GM21381 (cell line): ENCODE data around the gene CHST3.
"Not testable (repeated sequence)": the region's sequence is repeated elsewhere in the genome, so short reads cannot be mapped to it uniquely, and the experiment has no call there.

Experiments
- ATAC-seq: cut with Tn5 transposase; IDR thresholded peaks from one replicate; pipeline ENCODE4 v1.9.1; 2021; ENCODE audit warnings: mild to moderate bottlenecking, moderate library complexity; ENCODE audit not compliant: unreplicated experiment

The CHST3 gene

DNA sequence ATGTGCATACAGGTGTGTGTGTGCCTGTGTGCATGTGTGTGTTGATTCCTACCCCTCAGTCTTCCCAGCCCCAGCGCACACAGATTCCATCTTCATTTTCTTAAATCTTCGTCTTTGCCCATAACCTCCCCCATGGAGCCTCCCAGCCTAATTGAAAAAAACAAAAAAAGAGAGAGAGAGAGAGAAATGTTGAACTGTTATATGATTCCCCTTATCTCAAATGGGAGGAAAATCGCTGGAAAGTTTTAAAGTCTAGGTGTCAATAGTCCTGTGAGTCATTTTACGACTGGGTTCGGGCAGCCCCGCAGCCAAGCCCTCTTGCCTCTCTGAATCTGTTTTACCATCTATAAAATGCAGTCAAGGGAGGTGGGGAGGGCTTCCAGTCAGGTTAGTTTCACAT lies 63.3 kb downstream of the CHST3 start:
- ATAC-seq, result no peak

DNA sequence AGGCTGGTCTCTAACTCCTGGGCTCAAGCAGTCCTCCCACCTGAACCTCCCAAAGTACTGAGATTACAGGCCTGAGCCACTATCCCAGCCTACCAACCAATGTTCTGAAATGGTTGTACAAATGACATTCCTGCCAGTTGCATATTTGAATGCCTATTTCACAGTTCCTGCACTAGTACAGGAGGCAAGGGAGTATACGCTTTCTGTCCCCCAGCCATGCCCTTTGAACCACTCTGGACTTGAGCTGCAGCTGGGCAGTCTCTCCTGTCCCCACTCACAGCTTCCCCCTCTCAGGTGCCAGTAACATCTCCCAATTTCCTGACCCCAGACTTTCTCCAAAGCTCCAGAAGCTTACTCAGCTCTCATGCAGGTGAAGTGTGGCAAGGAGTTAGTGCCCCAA lies 65.2 kb downstream of the CHST3 start:
- no peak for ATAC-seq

DNA sequence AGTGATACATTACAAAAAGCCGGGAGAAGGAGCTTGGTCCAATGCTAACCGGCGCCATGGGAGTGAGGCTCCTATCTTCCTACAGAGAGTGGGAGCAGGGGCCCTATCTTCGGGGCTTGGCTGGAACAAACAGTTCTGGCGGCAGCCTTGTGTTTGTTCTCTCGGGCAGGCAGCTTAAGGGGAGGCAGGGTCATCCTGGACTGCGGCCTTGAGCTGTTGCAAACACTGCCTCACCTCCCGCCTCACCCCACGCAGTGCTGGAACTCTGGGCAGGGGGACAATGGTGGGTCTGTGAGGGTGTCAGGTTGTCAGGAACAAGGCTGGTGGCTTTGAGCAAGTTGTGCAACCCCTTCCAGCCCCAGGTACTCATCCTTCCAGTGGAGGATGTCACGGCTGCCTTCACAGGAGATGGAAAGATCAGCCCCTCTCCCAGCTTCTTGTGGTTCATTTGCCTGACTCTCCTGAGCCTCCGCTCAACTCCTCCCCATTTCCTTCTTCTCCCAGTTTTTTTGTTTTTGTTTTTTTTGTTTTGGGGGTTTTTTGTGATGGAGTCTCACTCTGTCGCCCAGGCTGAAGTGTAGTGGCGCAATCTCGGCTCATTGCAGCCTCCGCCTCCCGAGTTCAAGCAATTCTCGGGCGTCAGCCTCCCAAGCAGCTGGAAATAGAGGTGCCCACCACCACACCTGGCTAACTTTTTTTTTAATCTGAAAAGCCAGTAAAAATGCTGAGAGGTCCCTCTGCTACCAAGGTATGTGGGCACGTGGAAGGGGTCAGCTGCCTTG lies 66.8 kb downstream of the CHST3 start:
- ATAC-seq, result no peak

DNA sequence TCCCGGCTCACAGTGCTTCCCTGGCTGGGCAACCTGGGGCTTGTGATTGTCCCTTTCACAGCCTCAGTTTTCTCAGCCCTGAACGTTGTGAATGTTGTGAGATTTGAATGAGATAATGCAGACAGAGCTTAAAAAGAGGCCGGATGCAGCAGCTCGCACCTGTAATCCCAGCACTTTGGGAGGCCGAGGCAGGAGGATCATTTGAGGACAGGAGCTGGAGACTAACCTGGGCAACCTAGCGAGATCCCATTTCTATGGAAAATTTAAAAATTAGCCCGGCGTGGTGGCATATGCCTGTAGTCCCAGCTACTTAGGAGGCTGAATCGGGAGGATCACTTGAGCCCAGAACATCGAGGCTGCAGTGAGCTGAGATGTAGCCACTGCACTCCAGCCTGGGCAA lies 67.5 kb downstream of the CHST3 start:
- ATAC-seq, result no peak

DNA sequence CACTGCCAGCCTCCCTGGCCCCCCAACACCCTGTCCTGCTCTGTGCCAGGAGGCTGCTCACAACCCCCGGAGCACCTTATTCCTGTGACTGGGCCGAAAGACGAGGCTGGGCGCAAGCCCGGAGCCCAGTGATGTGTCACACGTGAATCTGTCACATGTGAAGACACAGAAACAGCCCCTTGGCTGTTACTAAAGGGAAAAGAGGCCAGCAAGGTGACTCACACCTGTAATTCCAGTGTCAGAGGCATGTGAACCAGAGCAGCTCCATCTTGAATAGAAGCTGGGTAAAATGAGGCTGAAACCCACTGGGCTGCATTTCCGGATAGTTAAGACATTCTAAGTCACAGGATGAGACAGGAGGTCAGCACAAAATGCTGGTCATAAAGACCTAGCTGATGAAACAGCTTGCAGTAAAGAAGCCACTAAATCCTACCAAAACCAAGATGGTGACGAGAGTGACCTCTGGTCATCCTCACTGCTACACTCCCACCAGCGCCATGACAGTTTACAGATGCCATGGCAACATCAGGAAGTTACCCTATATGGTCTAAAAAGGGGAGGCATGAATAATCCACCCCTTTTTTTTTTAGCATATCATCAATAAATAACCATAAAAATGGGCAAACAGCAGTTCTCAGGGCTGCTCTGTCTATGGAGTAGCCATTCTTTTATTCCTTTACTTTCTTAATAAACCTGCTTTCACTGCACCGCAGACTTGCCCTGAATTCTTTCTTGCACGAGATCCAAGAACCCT lies 68.4 kb downstream of the CHST3 start:
- not testable (repeated sequence) for ATAC-seq

DNA sequence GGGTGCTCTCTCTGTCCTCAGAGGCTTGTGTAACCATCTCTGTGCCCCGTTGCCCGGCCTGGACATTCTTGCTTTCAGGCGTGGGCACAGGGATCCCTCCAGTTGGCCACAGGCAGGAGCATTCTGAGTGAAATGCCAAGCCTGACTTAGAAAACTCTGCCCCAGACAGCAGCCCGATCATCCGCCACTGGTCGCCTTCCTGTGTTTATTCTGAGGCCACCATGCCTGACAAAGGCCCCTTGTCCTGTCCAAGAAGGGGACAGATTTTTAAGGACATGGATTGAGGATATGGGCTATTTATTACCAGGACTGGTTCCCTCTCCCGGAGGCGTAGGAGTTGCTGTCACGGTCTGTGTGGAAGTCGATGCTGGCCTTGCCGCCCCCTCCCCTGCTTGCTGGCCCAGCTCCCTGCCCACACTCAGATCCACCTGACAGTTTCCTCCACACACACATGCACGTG lies 69.9 kb downstream of the CHST3 start:
- no peak for ATAC-seq

DNA sequence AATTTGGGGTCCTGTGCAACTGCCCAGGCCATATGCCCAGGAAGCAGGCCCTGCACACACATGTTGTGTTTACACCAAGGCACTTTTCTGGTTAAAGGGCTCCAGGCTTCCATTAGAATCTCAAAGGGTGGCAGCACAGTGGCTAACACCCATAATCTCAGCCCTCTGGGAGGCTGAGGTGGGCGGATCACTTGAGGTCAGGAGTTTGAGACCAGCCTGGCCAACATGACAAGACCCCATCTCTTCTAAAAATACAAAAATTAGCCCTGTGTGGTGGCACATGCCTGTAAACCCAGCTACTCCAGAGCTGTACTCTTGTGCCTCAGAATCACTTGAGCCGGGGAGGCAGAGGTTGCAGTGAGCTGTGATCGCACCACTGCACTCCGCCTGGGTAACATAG lies 70.6 kb downstream of the CHST3 start:
- no peak for ATAC-seq

DNA sequence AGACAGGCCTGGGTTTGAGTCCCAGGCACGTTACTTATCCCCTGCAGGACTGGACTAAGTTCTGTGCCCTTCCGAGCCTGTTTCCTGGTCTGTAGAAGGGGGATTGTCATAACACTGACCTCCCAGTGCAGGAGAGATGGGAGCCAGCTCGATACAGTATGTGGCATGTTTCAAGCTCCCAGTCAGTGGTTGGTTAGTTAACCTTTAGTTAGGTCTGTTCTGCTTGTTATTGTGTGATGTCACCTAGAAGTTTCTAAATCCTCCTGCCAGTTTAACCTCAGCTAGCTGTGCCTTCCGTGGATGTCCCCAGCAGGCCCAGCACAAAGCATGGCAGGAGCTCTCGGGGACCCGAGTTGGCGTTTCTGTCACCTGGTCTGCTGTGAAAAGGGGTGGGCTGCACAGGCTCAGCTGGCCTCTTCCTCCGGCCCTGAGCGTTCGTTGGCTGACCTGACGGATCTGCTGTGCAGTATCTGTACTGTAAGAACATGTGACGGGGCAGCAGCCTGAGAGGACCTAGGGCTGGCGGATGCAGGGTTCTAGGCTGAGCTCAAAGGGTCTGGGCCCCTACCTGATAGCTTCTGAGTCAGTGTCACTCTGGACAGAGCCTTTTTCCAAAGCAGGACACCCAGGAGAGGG lies 71.2 kb downstream of the CHST3 start:
- no peak for ATAC-seq

DNA sequence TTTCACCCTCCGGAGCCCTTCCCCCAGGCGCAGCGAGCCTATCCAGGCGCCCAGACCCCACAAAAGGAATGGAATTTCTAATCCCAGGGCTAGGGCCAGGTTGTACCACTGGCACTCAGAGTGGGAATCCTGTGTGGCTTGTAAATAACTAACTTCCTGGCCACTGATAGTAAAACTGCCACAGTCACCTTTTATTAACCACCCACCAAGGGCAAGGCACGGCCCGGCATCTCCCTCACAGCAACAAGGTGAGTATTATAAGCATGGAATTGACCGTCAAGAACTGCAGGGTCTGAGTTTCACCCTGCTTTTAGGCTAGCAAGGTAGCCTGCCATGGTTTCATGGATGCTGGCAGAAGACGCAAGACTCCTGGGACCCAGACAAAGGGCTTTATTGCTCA lies 73.1 kb downstream of the CHST3 start:
- ATAC-seq, result no peak

DNA sequence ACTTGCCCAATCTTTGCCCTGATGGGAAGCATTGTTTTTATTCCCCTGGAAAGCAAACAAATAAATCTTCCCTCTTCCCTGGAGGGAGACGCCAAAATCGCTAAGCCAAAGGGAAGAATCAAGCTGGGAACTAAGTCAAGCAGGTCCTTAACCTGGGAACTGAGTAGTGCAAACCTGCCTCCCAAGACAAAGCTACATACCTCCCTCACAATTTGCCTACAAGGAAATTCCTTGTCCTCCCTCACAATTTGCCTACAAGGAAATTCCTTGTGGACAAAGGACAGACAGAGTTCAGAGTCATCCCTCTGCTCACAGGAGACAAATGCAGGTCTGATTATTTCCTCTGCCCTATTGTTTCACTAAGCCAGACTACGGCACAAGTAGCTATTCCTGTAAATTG lies 73.6 kb downstream of the CHST3 start:
- ATAC-seq, result no peak

DNA sequence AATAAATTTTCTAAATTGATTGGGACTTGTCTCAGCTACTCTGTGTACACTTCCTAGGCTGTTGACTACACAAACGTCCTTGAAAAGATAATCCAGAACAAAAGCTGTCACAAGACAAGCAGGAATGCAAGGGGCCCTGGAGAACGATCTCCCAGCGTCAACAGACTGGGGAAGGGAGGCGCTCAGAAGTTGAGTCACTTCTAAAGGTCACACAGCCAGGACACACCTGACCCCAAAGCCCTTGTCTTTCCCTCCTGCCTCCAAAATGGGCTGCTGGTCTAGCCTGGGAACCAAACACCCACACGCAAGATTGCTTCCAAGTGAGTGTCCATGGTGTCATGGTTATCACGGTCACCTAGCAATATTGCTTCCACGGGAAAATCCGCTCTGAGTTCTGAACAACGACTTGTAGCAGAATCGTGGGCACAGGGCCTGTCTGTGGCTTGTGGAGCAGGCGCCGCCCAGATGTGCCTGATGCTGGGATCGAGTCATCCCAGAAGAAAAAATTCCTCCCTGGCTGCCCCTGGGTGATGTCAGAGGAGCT lies 74.3 kb downstream of the CHST3 start:
- no peak for ATAC-seq

DNA sequence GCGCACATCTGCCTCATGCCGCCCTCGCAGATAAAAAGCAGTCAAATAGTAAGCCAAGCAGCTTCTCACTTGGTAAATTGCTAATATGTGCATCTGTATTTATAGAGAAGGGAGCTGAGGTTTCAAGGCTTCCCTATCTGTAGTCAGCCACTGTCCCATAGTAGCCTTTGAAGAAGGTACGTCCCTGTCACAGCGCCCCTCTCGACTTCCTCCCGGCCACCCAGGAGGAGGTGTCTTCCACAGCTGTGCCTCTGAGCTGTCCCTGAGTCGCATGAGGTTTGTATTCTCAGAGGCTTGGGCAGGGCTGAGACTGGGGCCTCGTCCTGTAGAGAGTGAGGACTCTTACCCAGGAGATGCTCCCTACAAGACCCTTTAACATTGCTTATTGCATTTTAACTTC lies 75.2 kb downstream of the CHST3 start:
- ATAC-seq, result no peak

DNA sequence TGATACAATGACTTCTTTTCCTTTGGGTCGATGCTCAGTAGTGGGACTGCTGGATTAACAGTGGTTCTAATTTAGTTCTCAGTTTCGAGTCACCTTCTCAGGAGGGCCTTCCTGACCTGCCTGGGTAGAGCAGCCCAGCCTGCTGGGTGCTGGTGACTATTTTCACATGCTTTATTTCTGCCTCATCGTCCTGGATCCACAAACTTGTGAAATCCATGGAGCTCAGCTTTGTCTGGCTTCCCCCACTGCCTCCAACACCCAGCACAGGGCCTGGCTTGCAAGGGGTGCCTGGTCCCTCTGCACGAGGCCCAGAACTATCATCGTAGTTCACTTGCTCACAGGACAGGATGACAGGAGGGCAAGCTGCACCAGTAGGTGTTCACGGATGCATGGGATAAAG lies 77.3 kb downstream of the CHST3 start:
- ATAC-seq, result no peak

DNA sequence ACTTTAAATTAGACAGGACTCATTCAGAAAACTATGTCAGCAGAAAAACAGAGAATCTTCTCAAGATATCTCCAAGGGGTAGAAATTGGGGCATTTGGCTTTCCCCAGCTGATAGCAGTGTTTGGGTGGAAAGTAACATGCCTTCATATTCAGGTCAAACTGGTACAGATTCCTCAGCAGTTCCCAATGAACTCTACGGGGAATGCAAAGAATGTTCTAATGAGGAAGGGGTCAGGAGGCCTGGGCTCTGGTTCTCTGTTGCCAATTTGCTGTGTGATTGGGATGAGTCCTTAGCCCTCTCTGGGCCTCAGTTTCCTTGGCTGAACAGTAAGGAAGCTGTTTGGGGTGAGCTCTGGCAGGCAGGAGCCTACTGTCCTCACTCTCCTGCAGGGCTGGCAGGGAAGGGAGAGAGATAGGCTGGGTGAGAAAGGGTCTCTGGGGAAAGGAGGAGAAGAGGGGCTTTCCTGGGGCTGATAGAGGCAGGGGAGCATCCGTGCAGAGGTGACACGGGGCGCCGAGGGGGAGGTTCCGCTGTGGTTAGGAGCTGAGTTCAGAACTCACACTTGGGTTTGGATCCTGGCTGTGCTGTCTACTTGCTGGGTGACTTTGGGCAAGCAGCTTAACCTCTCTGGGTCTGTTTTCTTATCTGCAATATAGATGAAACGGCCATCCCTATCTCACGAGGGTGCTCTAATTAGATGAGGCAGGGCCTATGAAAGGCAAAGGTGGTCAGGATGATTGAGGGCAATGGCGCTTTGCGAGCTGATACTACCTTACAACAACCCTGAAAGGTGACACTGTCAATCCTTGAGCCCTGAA lies 79.0 kb downstream of the CHST3 start:
- no peak for ATAC-seq

DNA sequence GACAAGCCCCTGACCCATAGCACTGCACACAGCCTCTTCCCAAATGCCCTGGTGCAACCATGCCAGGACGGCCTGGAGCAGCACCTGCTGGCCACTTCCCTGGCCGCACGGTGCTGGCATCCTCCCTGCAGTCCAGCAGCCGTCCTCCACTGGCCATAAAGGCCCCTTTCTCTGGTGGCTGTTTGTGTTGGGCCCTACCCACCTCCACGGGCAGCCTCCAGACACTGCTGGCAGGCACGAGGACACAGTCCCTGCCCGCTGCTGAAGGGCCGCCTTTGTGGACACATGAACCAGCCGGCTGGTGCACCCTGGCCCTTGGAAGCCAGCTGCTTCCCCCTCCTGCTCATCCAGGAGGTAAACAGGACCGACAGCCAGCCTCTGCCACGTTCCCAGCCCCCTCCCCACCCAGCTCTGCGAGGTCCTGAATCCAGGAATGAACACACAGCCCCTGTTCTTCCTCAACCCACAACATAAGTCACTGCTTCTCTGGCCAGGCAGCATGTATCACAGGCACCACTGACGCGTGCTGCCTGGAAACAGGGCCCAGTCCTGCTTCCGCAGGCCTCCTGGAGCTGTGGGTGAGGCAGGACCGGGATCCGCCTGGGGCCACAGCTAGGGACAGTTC lies 80.3 kb downstream of the CHST3 start:
- ATAC-seq, result no peak

DNA sequence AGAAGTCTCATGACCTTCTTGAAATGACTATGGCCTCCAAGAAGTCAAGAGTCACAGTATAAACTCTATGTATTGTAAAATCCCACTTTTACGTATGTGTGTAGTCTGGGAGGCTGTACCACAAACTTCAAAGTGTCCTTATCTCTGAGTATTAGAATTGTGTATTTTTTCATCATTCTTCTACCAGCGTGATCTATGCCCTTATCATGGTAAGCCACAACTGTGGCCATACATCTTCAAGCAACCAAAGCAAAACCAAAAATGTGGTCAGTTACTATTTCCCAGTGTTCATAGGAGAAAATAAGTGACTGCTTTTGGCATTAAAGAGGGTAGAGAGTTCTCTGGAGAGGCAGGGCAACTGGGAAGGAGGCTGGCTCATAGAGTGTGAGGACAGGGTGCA lies 81.4 kb downstream of the CHST3 start:
- ATAC-seq, result no peak

DNA sequence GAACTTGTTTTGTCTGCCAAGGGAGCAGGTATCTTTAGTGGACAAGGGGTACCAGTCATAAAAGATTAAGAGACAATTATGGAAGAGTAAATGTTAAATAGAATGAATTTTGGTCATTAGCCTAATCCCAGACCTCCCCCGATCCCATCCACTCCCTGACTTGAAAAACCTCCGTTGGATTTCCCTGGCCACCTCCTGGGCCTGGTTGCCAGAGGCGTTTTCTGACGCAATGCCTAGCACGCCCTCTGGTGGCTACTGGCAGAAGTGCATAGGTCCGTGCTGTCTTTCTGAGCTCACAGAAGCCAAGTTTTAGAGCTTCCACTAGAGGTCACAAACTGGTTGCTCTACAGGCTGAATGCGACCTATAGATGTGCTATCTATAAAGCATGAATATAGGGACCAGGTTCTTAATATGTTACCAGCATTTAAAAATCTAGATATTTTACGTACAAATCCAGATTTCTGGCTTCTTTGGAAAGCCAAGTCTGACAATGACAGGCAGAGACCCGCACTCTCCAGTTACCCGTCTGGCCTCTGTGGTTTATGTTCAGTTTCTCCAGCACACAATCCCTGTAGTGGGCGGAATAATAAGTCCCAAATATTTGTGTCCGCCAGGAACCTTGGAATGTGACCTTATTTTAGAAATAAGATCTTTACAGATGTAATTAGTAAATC lies 84.4 kb downstream of the CHST3 start:
- peak; percentile 52 for ATAC-seq

DNA sequence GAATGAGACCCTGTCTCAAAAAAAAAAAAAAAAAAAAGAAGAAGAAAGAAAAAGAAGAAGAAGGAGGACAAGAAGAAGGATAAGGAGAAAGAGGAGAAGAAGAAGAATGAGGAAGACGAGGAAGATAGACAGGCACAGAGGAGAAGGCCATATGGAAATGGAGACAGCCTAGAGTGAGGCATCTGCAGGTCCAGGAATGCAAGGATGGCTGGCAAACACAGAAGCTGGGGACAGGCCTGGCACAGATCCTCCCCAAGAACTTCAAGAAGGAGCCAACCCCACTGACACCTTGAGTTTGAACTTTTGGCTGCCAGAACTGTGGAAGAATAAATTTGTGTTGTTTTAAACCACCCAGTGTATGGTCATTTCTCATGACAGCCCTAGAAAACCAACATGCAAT lies 85.3 kb downstream of the CHST3 start:
- ATAC-seq, result no peak

DNA sequence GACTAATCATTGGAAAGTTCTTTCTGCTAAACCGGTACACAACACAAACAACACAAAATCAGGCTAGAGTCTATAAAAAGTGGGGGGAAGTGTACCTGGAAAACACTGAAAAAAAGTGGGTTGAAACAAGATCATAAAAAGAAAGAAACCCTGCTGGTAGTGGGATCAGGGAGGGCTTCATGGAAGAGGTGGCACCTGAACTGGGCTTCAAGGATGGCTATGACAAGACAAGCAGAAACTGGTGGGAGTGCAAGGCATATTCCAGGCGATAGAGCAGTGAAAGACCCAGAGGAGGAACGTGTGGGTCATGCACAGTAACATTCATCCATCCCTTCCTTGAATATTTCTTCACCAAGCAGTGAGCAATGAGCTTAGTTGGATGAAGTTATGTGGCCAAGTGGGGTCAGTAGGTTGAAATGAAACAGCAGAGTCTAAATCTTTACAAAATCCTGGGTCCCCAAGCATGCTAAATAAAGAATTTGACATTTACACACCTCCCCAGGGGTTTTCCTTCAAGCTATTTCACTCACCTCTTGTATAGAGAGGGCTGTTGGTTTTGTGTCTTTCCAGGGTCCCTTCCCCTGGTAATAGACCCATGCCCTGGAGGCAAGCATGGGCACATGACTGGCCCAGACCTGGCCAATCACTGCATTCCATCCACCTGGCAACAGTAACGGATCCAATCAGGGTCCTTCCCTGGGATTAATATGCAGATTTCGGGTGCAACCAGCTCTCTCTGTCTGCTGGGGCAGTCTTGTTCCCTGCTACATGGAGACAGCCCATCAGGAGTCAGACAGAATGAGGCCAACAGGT lies 86.0 kb downstream of the CHST3 start:
- ATAC-seq, result no peak
